ENCODE data around the gene ARSA. TPM values are rescaled to one million over a fixed set of nuclear protein-coding genes. Genes with fewer than 3 reads are reported as not detected.
A peak's percentile ranks its signal among the peaks of the same experiment; 100 is the strongest.

ARSA gene
- total and polyA plus RNA-seq, 2 of the 13 experiments (the other 11 are each of a cell fraction or from before 2014, with no cell fraction given): 9.0 to 11.5 TPM

- TF ChIP-seq ARNT2 (CRISPR knock-in tag; IDR thresholded peaks at IDR 0.05; ENCODE audit: low read depth): peak; percentile 99
- TF ChIP-seq RBAK (CRISPR knock-in tag; IDR thresholded peaks at IDR 0.05): peak; percentile 85
- peak; percentile 96 for TF ChIP-seq ZC3H13 (CRISPR knock-in tag; IDR thresholded peaks at IDR 0.05)
- TF ChIP-seq CBX5 (CRISPR knock-in tag; IDR thresholded peaks at IDR 0.05; ENCODE audit: borderline replicate concordance): peak; percentile 98
- peak; percentile 99 for TF ChIP-seq DNMT3B (CRISPR knock-in tag; conservative IDR thresholded peaks at IDR 0.05)
- TF ChIP-seq ZKSCAN5 (CRISPR knock-in tag; IDR thresholded peaks at IDR 0.05): peak; percentile 79
- TF ChIP-seq HOXA3 (CRISPR knock-in tag; IDR thresholded peaks at IDR 0.05): peak; percentile 93
- peak; percentile 99 for TF ChIP-seq ATF7-NPFF (CRISPR knock-in tag; IDR thresholded peaks at IDR 0.05; ENCODE audit: low read depth)
- no peak for TF ChIP-seq NR2F2 (IDR thresholded peaks at IDR 0.05; ENCODE audit: borderline replicate concordance, low read depth)
- TF ChIP-seq, protein P1, sequence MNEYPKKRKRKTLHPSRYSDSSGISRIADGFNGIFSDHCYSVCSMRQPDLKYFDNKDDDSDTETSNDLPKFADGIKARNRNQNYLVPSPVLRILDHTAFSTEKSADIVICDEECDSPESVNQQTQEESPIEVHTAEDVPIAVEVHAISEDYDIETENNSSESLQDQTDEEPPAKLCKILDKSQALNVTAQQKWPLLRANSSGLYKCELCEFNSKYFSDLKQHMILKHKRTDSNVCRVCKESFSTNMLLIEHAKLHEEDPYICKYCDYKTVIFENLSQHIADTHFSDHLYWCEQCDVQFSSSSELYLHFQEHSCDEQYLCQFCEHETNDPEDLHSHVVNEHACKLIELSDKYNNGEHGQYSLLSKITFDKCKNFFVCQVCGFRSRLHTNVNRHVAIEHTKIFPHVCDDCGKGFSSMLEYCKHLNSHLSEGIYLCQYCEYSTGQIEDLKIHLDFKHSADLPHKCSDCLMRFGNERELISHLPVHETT (CRISPR knock-in tag; conservative IDR thresholded peaks at IDR 0.05): peak; percentile 97
- no peak for TF ChIP-seq PLRG1 (conservative IDR thresholded peaks at IDR 0.05)
- peak; percentile 98 for TF ChIP-seq NR1H2 (CRISPR knock-in tag; IDR thresholded peaks at IDR 0.05; ENCODE audit: borderline replicate concordance, low read depth)
- TF ChIP-seq TAF1 (CRISPR knock-in tag; IDR thresholded peaks at IDR 0.05): peak; percentile 70
- TF ChIP-seq NRL (CRISPR knock-in tag; IDR thresholded peaks at IDR 0.05; ENCODE audit: borderline replicate concordance): peak; percentile 99
- peak; percentile 88; the same call in 1 of the 2 replicates for TF ChIP-seq PAX8 (CRISPR knock-in tag; IDR thresholded peaks at IDR 0.05; ENCODE audit: borderline replicate concordance)
- peak; percentile 86; the same call in 1 of the 2 replicates for TF ChIP-seq ZNF234 (CRISPR knock-in tag; conservative IDR thresholded peaks at IDR 0.05)
- peak; percentile 100 for TF ChIP-seq ZNF232 (CRISPR knock-in tag; IDR thresholded peaks at IDR 0.05; ENCODE audit: borderline replicate concordance)
- TF ChIP-seq, protein P2, sequence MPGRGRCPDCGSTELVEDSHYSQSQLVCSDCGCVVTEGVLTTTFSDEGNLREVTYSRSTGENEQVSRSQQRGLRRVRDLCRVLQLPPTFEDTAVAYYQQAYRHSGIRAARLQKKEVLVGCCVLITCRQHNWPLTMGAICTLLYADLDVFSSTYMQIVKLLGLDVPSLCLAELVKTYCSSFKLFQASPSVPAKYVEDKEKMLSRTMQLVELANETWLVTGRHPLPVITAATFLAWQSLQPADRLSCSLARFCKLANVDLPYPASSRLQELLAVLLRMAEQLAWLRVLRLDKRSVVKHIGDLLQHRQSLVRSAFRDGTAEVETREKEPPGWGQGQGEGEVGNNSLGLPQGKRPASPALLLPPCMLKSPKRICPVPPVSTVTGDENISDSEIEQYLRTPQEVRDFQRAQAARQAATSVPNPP (CRISPR knock-in tag; IDR thresholded peaks at IDR 0.05): peak; percentile 90; the same call in 1 of the 2 replicates
- TF ChIP-seq, protein P3, sequence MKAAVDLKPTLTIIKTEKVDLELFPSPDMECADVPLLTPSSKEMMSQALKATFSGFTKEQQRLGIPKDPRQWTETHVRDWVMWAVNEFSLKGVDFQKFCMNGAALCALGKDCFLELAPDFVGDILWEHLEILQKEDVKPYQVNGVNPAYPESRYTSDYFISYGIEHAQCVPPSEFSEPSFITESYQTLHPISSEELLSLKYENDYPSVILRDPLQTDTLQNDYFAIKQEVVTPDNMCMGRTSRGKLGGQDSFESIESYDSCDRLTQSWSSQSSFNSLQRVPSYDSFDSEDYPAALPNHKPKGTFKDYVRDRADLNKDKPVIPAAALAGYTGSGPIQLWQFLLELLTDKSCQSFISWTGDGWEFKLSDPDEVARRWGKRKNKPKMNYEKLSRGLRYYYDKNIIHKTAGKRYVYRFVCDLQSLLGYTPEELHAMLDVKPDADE (CRISPR knock-in tag; IDR thresholded peaks at IDR 0.05): peak; percentile 99
- TF ChIP-seq TGIF2 (CRISPR knock-in tag; IDR thresholded peaks at IDR 0.05): peak; percentile 98
- TF ChIP-seq, protein P4, sequence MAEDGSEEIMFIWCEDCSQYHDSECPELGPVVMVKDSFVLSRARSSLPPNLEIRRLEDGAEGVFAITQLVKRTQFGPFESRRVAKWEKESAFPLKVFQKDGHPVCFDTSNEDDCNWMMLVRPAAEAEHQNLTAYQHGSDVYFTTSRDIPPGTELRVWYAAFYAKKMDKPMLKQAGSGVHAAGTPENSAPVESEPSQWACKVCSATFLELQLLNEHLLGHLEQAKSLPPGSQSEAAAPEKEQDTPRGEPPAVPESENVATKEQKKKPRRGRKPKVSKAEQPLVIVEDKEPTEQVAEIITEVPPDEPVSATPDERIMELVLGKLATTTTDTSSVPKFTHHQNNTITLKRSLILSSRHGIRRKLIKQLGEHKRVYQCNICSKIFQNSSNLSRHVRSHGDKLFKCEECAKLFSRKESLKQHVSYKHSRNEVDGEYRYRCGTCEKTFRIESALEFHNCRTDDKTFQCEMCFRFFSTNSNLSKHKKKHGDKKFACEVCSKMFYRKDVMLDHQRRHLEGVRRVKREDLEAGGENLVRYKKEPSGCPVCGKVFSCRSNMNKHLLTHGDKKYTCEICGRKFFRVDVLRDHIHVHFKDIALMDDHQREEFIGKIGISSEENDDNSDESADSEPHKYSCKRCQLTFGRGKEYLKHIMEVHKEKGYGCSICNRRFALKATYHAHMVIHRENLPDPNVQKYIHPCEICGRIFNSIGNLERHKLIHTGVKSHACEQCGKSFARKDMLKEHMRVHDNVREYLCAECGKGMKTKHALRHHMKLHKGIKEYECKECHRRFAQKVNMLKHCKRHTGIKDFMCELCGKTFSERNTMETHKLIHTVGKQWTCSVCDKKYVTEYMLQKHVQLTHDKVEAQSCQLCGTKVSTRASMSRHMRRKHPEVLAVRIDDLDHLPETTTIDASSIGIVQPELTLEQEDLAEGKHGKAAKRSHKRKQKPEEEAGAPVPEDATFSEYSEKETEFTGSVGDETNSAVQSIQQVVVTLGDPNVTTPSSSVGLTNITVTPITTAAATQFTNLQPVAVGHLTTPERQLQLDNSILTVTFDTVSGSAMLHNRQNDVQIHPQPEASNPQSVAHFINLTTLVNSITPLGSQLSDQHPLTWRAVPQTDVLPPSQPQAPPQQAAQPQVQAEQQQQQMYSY (CRISPR knock-in tag; IDR thresholded peaks at IDR 0.05): peak; percentile 88
Observed at GRCh38 chr22:50599816-50600455, 28.0 kb downstream of the ARSA start (continued).

Measured in HepG2 (cell line).